ENCODE measurements around the gene CDK14. TPM values are rescaled to one million over a fixed set of nuclear protein-coding genes. Genes with fewer than 3 reads are reported as not detected.
"Not testable (repeated sequence)": the region's sequence is repeated elsewhere in the genome, so short reads cannot be mapped to it uniquely, and the experiment has no call there.

CDK14 gene
- total RNA-seq, 4 donors from 2014 or later, result 0.38 to 3.6 (median 1.3) TPM

GRCh38 chr7:90797596-90797995 lies 201.5 kb downstream of the CDK14 start:
- Histone ChIP-seq H3K36me3 (no peaks in the 10 kb centered on the region), H3K27ac (no peak overlapping the region), H3K27me3 (no peaks in the 10 kb centered on the region), H3K9me3 (peaks cover 0 to 11% (median 6%) of the 10 kb centered on the region in 3 donors), H3K4me3 (no peak overlapping the region), H3K4me1 (no peaks in the 10 kb centered on the region)
- TF ChIP-seq POLR2A (IDR thresholded peaks at IDR 0.05), result no peak
- no peak for TF ChIP-seq CTCF (IDR thresholded peaks at IDR 0.05)
- intact Hi-C loops (cut with DNase I), result no loop called here
- 50 to 53% methylated on average over 2 of the region's 2 CpGs for WGBS, 2 donors
- no peak for DNase-seq

GRCh38 chr7:90804370-90804769 lies 208.2 kb downstream of the CDK14 start:
- WGBS, 2 donors, result 53 to 56% methylated on average over 1 of the region's 1 CpG
- TF ChIP-seq CTCF (IDR thresholded peaks at IDR 0.05) (no peak), POLR2A (IDR thresholded peaks at IDR 0.05) (no peak)
- Histone ChIP-seq H3K36me3 (no peaks in the 10 kb centered on the region), H3K27ac (no peak overlapping the region), H3K4me3 (no peak overlapping the region), H3K27me3 (no peaks in the 10 kb centered on the region), H3K9me3 (no peaks in the 10 kb centered on the region), H3K4me1 (no peaks in the 10 kb centered on the region)
- no peak for DNase-seq
- intact Hi-C loops (cut with DNase I), result no loop called here

- H3K4me1 ChIP-seq; H3K36me3 ChIP-seq; DNase-seq; intact Hi-C loops (cut with DNase I); H3K9me3 ChIP-seq; H3K27ac ChIP-seq; H3K4me3 ChIP-seq; H3K27me3 ChIP-seq: not testable (repeated sequence)
- 90 to 91% methylated on average over 2 of the region's 2 CpGs for WGBS, 2 donors
Measured at GRCh38 chr7:90815552-90815951, 219.4 kb downstream of the CDK14 start.

GRCh38 chr7:90816511-90817142 lies 220.5 kb downstream of the CDK14 start:
- H3K27me3 ChIP-seq, result no peaks in the 10 kb centered on the region
- H3K9me3 ChIP-seq, result no peaks in the 10 kb centered on the region
- no peak overlapping the region for H3K27ac ChIP-seq
- no peaks in the 10 kb centered on the region for H3K36me3 ChIP-seq
- no peak for TF ChIP-seq CTCF (IDR thresholded peaks at IDR 0.05)
- no peak for TF ChIP-seq POLR2A (IDR thresholded peaks at IDR 0.05)
- intact Hi-C loops (cut with DNase I), result no loop called here
- no peaks in the 10 kb centered on the region for H3K4me1 ChIP-seq
- H3K4me3 ChIP-seq, result no peak overlapping the region
- WGBS, 2 donors, result 63 to 70% methylated on average over 6 of the region's 6 CpGs
- DNase-seq, result no peak

GRCh38 chr7:90817151-90817550 lies 221.0 kb downstream of the CDK14 start:
- DNase-seq, result no peak
- H3K36me3 ChIP-seq, result no peaks in the 10 kb centered on the region
- H3K27ac ChIP-seq, result no peak overlapping the region
- H3K27me3 ChIP-seq, result no peaks in the 10 kb centered on the region
- H3K4me3 ChIP-seq, result no peak overlapping the region
- no peaks in the 10 kb centered on the region for H3K4me1 ChIP-seq
- TF ChIP-seq POLR2A (IDR thresholded peaks at IDR 0.05) (no peak), CTCF (IDR thresholded peaks at IDR 0.05) (no peak)
- intact Hi-C loops (cut with DNase I), result no loop called here
- WGBS, 2 donors, result 75 to 79% methylated on average over 4 of the region's 4 CpGs
- H3K9me3 ChIP-seq, result no peaks in the 10 kb centered on the region

- WGBS, 2 donors, result 41 to 49% methylated on average over 2 of the region's 2 CpGs
- Histone ChIP-seq H3K27ac (no peak overlapping the region), H3K4me1 (no peaks in the 10 kb centered on the region), H3K27me3 (no peaks in the 10 kb centered on the region), H3K4me3 (no peak overlapping the region), H3K9me3 (no peaks in the 10 kb centered on the region), H3K36me3 (no peaks in the 10 kb centered on the region)
- no peak for DNase-seq
- TF ChIP-seq CTCF (IDR thresholded peaks at IDR 0.05) (no peak), POLR2A (IDR thresholded peaks at IDR 0.05) (no peak)
- intact Hi-C loops (cut with DNase I), result no loop called here
Measured at GRCh38 chr7:90817846-90818245, 221.7 kb downstream of the CDK14 start.

Measured in esophagus squamous epithelium (tissue), 5 donors.